NCI-H2227 (cell line): ENCODE results near the gene CPA2.
A peak's percentile ranks its signal among the peaks of the same experiment; 100 is the strongest.
"Not testable (repeated sequence)": the region's sequence is repeated elsewhere in the genome, so short reads cannot be mapped to it uniquely, and the experiment has no call there.

Experiments used
- DNase-seq: peaks from one replicate; lab custom pipeline; 2025; ENCODE audit not compliant: unreplicated experiment; lab: John Stamatoyannopoulos, UW

The CPA2 gene

DNA sequence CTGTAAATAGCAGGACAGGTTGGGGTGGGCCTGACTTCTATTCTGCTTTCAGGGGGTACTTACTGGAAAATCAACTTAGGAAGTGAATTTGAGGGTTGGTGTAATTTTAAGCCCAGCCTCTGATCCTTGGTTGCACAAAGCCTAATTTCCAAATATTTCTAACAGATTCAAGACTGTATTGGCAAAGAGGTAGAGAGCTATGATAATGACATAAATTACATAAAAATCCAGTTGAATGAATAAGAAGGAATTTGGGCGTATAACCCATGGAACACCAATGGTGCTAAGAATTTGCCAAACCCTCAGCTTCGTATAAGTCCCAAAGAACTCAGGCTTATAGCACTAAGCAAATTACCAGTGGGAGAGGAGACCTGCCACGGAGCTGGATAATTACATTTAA, 38.2 kb downstream of the CPA2 start:
- no peak for DNase-seq

GRCh38 chr7:130305433-130306042, 38.9 kb downstream of the CPA2 start:
- peak; percentile 92 for DNase-seq

DNA sequence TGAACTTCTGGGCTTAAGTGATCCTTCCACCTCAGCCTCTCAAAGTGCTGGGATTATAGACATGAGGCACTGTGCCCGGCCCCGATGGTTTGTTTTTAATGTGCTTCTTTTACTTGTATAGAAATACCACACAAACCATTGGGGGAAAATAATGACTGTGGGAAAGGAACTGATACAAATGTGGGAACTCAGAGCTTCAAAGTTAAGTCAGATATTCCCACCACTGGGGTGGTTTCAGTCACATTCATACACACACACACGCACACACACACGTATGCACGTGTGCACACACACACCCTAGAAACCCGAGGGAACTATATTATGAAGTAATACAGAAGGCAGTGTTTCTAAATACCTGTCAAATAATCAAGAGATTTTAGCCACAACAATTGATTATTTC, 43.3 kb downstream of the CPA2 start:
- no peak for DNase-seq

DNA sequence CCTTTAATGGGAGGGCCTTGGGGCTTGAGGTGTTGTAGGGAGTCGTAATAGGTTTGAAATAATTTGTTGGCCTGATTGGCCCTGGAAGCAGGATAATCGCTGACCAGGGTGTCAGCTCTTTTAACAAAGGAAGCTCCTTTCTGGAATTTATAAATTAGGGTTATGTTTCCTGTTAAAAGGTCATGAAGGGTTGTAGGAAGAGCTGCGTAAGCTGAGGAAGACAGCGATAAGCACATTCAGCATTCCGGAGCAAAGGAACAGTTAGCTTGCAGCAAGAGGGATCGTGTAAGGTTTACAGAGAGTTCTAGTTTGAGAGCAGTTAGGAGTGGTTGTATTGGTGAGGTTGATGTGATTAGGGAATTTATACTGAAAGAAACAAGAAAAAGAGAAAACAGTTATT, 47.6 kb downstream of the CPA2 start:
- DNase-seq: no peak

DNA sequence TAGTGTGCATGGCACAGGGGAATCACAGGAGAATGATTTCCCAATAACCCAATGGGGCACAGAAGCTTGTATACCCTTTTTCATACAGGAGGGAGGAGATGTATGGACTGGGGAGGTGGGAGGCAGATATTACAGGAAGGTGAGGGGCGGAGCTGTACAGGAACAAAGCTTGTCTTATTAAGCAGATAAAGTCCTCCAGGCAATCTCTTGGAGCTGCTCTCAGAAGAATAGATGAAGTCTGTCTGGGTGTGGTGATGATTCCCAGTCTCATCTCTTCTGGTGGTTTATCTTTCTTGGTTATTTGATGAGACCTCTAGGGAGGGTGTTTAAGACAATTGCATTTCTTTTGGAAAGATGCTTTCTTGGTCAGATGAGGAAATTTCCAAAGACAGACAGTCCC, 52.9 kb downstream of the CPA2 start:
- DNase-seq: no peak

- DNase-seq: not testable (repeated sequence)
Observed at GRCh38 chr7:130321542-130322229, 55.0 kb downstream of the CPA2 start.

DNA sequence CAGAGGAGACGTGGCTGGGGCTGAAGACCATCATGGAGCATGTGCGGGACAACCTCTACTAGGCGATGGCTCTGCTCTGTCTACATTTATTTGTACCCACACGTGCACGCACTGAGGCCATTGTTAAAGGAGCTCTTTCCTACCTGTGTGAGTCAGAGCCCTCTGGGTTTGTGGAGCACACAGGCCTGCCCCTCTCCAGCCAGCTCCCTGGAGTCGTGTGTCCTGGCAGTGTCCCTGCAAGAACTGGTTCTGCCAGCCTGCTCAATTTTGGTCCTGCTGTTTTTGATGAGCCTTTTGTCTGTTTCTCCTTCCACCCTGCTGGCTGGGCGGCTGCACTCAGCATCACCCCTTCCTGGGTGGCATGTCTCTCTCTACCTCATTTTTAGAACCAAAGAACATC, 56.0 kb downstream of the CPA2 start:
- DNase-seq: no peak

DNA sequence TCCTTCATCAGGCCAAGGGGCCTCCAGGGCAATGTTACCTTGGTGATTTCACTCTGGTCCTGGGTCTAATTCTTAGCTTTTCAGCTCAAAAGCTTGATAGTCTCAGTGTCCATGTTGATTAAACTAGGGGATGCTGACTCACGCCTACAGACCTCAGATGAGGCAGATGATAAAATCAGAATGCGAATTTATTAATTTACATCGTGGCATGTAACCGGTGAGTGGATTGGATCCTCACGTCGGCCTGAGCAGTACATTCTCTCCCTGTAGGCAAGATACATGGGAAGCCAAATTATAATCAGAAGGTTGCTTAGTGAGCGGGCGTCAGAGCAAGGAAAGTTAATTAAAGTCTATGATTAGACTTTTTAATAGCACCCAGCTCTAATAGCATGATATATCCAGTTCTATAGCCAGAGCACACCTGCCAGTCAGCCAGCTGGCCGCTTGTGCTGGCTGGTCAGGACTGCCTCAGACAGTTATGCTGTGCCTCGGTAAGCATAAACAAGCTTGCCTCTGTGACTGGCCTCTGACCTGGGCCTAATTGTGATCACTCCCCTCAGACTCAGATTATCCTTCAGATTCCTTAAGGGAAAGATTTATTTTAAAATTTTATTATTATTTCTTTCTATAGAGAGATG, 57.8 kb downstream of the CPA2 start:
- no peak for DNase-seq

GRCh38 chr7:130329681-130330080, 63.0 kb downstream of the CPA2 start:
- DNase-seq: peak; percentile 25

DNA sequence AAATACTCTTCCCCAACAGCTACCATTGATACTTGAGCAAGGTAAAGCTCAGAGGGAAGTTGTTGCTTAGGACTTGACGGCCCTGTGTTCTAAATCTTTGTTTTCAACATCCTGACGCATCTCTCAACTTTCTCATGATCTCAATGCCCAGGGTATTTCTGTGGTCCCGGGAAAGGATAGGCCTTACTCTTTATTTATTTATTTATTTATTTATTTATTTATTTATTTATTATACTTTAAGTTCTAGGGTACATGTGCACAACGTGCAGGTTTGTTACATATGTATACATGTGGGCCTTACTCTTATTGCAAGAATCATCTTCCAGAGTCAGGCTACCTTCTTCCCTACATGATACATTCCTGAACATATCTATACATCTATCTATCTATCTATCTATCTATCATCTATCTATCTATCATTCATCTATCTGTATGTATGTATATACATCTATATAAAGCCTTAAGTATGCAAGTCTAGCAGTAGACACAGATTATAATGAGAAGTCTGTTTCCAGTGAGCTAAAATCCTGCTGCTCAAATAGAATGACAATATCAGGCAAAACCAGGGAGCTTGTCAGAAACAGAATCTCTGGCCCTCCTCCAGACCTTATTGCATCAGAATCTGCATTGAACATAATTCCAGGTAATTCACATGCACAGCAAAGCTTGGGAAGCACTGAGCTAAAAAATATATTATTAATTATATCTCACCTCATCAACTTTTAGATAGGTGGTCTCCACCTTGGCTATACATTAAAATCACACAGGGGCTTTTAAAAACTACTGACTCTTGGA, 65.8 kb downstream of the CPA2 start:
- no peak for DNase-seq

GRCh38 chr7:130333832-130334231, 67.2 kb downstream of the CPA2 start:
- DNase-seq: no peak

DNA sequence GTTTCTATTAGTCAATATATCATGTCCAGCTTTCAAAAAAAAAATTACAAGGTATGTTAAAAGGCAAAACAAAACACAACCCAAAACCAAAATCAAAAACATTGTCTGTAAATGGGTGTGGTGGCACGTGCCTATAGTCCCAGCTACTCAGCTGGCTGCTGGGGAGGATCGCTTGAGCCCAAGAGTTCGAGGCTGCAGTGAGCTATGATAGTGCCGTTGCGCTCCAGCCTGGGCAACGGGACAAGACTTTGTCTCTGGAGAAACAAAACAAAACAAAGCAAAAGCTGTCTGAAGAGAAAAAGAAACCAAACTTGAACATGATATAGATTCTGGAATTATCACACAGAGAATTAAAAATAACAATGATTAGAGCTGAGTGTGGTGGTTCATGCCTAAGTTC, 67.6 kb downstream of the CPA2 start:
- no peak for DNase-seq

GRCh38 chr7:130337410-130337971, 70.8 kb downstream of the CPA2 start:
- DNase-seq: no peak

GRCh38 chr7:130338233-130338632, 71.6 kb downstream of the CPA2 start:
- no peak for DNase-seq
